OCI-LY1 (cell line): ENCODE data around the gene MSMP.

Source experiments
- EZH2 ChIP-seq: fragments of 200-600 bp; sonication (generic), shearing (Covaris generic); IDR thresholded peaks from 2 replicates; pipeline ENCODE4 v1.8.0; 2017; ENCODE audit warnings: borderline replicate concordance, mixed run types, mild to moderate bottlenecking, antibody characterized with exemption, low read length, moderate library complexity, mixed read lengths
- TF ChIP-seq, protein P1 (sequence below): fragments of 200-600 bp; sonication (generic), shearing (Covaris generic); IDR thresholded peaks from 2 replicates; pipeline ENCODE4 v1.5.1; 2017; ENCODE audit warnings: mild to moderate bottlenecking, antibody characterized with exemption, low read length, moderate library complexity, mixed read lengths

DNA sequence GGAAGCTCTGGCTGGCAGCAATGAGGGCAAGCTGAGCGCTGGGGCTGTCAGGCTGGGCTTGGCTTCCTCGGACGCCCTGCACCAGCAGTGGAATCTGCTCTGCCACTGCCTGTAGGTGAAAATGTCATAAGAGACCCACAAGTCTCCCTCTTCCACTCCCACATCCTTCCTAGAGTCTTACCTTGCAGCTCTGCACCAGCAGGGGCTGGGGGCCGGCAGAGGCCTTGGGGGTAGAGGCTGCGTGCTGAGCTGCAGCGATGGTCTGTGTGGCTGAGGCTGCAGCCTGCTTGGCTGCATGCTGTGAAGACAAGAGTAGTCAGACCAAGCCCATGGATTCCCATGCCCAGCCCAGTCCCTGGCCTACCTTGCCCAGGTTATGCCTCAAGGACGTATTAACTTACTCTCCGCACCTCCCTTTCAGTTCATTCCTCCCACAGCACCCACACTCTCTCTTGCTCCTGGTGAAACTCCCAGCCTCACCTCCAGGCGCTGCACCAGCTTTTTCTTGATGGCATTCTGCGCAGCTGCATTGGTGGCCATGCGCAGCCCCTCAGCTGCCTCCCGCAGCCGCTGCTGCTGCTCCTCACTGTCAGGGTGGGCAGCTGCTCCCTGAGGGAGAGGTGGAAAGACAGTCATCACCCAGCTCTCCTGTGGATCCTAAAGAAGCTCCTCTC is 39.4 kb downstream of the MSMP start:
- TF ChIP-seq, protein P1, sequence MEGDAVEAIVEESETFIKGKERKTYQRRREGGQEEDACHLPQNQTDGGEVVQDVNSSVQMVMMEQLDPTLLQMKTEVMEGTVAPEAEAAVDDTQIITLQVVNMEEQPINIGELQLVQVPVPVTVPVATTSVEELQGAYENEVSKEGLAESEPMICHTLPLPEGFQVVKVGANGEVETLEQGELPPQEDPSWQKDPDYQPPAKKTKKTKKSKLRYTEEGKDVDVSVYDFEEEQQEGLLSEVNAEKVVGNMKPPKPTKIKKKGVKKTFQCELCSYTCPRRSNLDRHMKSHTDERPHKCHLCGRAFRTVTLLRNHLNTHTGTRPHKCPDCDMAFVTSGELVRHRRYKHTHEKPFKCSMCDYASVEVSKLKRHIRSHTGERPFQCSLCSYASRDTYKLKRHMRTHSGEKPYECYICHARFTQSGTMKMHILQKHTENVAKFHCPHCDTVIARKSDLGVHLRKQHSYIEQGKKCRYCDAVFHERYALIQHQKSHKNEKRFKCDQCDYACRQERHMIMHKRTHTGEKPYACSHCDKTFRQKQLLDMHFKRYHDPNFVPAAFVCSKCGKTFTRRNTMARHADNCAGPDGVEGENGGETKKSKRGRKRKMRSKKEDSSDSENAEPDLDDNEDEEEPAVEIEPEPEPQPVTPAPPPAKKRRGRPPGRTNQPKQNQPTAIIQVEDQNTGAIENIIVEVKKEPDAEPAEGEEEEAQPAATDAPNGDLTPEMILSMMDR, result no peak
- TF ChIP-seq EZH2, result no peak
